HEK293 (cell line): Measurements from ENCODE around the gene ELAC1.
"Not testable (repeated sequence)": the region's sequence is repeated elsewhere in the genome, so short reads cannot be mapped to it uniquely, and the experiment has no call there.

Experiments used
- CTCF ChIA-PET: fragments of 350-600 bp; formaldehyde crosslinking; extraction: SDS; loops from one replicate; lab custom pipeline; 2021; ENCODE audit warnings: antibody characterized with exemption; lab: Yijun Ruan, JAX
- POLR2A ChIA-PET: fragments of 300-600 bp; formaldehyde crosslinking; extraction: SDS; loops from one replicate; lab custom pipeline; 2020; ENCODE audit warnings: antibody characterized with exemption, inconsistent platforms; lab: Yijun Ruan, JAX
- H3K27ac ChIP-seq: fragments of 200-500 bp; sonication (Bioruptor generic); 2 replicates; pipeline ENCODE4 v1.5.1; 2014; ENCODE audit warnings: low read depth, low read length, control low read depth, inconsistent platforms; ENCODE audit errors: extremely low read depth
- H3K36me3 ChIP-seq, 2 experiments: fragments of 200-500 bp in 1 of 2; sonication (Bioruptor generic) in 1 of 2; 1 replicate in 1 of 2; 2 replicates in 1 of 2; pipeline ENCODE4 v1.5.1; 2014 to 2017; ENCODE audit warnings: inconsistent platforms in 2 of 2, low read length in 2 of 2; ENCODE audit not compliant: control insufficient read depth in 2 of 2, insufficient read depth in 1 of 2
- H3K4me1 ChIP-seq: fragments of 200-500 bp; sonication (Bioruptor generic); 2 replicates; pipeline ENCODE4 v1.5.1; 2014; ENCODE audit warnings: mild to moderate bottlenecking, low read length, inconsistent platforms; ENCODE audit not compliant: control insufficient read depth, insufficient read depth
- H3K4me3 ChIP-seq: 2 replicates; pipeline ENCODE4 v1.5.1; 2011; ENCODE audit warnings: low read depth, mild to moderate bottlenecking, control low read depth, low read length, moderate library complexity
- H3K9me3 ChIP-seq: fragments of 200-500 bp; sonication (Bioruptor generic); 2 replicates; pipeline ENCODE4 v1.5.1; 2014; ENCODE audit warnings: low read depth, low read length, inconsistent platforms; ENCODE audit not compliant: control insufficient read depth, insufficient read depth
- HIC1 ChIP-seq: fragments of 450-650 bp; formaldehyde crosslinking; IDR thresholded peaks from 2 replicates; pipeline ENCODE4 v1.5.1; 2016; ENCODE audit warnings: missing biosample characterization, missing genetic modification characterization
- HOXC10 ChIP-seq: sonication (generic); formaldehyde crosslinking; IDR thresholded peaks from 2 replicates; pipeline ENCODE4 v1.8.1; 2023; ENCODE audit warnings: mild to moderate bottlenecking, missing genetic modification reagents
- SCRT2 ChIP-seq: fragments of 450-650 bp; formaldehyde crosslinking; IDR thresholded peaks from 2 replicates; pipeline ENCODE4 v1.5.1; 2016; ENCODE audit warnings: missing biosample characterization, missing genetic modification characterization
- SP3 ChIP-seq: fragments of 450-650 bp; formaldehyde crosslinking; IDR thresholded peaks from 2 replicates; pipeline ENCODE4 v1.5.1; 2016; ENCODE audit warnings: missing biosample characterization, missing genetic modification characterization
- ZBTB17 ChIP-seq: fragments of 450-650 bp; formaldehyde crosslinking; IDR thresholded peaks from 2 replicates; pipeline ENCODE4 v1.5.1; 2016; ENCODE audit warnings: missing biosample characterization, missing genetic modification characterization
- ZNF112 ChIP-seq: fragments of 450-650 bp; formaldehyde crosslinking; IDR thresholded peaks from 2 replicates; pipeline ENCODE4 v1.5.0; 2017; ENCODE audit warnings: missing biosample characterization, missing genetic modification characterization
- ZNF121 ChIP-seq: fragments of 450-650 bp; formaldehyde crosslinking; IDR thresholded peaks from 2 replicates; pipeline ENCODE4 v1.5.1; 2016; ENCODE audit warnings: missing biosample characterization, missing genetic modification characterization
- ZNF146 ChIP-seq: fragments of 450-650 bp; formaldehyde crosslinking; IDR thresholded peaks from 2 replicates; pipeline ENCODE4 v1.5.1; 2016; ENCODE audit warnings: missing biosample characterization, missing genetic modification characterization
- ZNF157 ChIP-seq: fragments of 450-650 bp; formaldehyde crosslinking; IDR thresholded peaks from 2 replicates; pipeline ENCODE4 v1.5.1; 2016; ENCODE audit warnings: missing biosample characterization, missing genetic modification characterization
- ZNF169 ChIP-seq: fragments of 450-650 bp; formaldehyde crosslinking; IDR thresholded peaks from 2 replicates; pipeline ENCODE4 v1.5.1; 2016; ENCODE audit warnings: missing biosample characterization, missing genetic modification characterization
- ZNF239 ChIP-seq: fragments of 450-650 bp; formaldehyde crosslinking; IDR thresholded peaks from 2 replicates; pipeline ENCODE4 v1.5.1; 2016; ENCODE audit warnings: missing biosample characterization, missing genetic modification characterization
- ZNF404 ChIP-seq: fragments of 450-650 bp; formaldehyde crosslinking; IDR thresholded peaks from 2 replicates; pipeline ENCODE4 v1.5.1; 2017; ENCODE audit warnings: missing biosample characterization, missing genetic modification characterization
- ZNF529 ChIP-seq: fragments of 450-650 bp; formaldehyde crosslinking; IDR thresholded peaks from 2 replicates; pipeline ENCODE4 v1.5.1; 2017; ENCODE audit warnings: missing genetic modification characterization, missing biosample characterization; ENCODE audit not compliant: insufficient replicate concordance
- ZNF555 ChIP-seq: fragments of 450-650 bp; formaldehyde crosslinking; conservative IDR thresholded peaks from 2 replicates; pipeline ENCODE4 v1.5.1; 2017; ENCODE audit warnings: missing biosample characterization, mild to moderate bottlenecking, missing genetic modification characterization, inconsistent platforms
- ZNF623 ChIP-seq: fragments of 450-650 bp; formaldehyde crosslinking; IDR thresholded peaks from 2 replicates; pipeline ENCODE4 v1.5.1; 2016; ENCODE audit warnings: missing biosample characterization, missing genetic modification characterization
- ZNF658 ChIP-seq: fragments of 450-650 bp; formaldehyde crosslinking; IDR thresholded peaks from 2 replicates; pipeline ENCODE4; 2016; ENCODE audit warnings: missing biosample characterization, missing genetic modification characterization
- ZNF664 ChIP-seq: fragments of 450-650 bp; formaldehyde crosslinking; IDR thresholded peaks from 2 replicates; pipeline ENCODE4 v1.5.1; 2016; ENCODE audit warnings: missing biosample characterization, missing genetic modification characterization
- ZNF704 ChIP-seq: fragments of 450-650 bp; formaldehyde crosslinking; IDR thresholded peaks from 2 replicates; pipeline ENCODE4 v1.5.1; 2016; ENCODE audit warnings: missing biosample characterization, missing genetic modification characterization
- ZSCAN5A ChIP-seq: fragments of 450-650 bp; formaldehyde crosslinking; IDR thresholded peaks from 2 replicates; pipeline ENCODE4 v1.5.1; 2016; ENCODE audit warnings: missing biosample characterization, missing genetic modification characterization
- TF ChIP-seq, protein P1 (sequence below): fragments of 450-650 bp; formaldehyde crosslinking; IDR thresholded peaks from 2 replicates; pipeline ENCODE4 v1.5.1; 2016; ENCODE audit warnings: missing biosample characterization, missing genetic modification characterization
- TF ChIP-seq, protein P2 (sequence below): fragments of 450-650 bp; formaldehyde crosslinking; IDR thresholded peaks from 2 replicates; pipeline ENCODE4 v1.5.1; 2017; ENCODE audit warnings: missing biosample characterization, missing genetic modification characterization

Gene ELAC1

DNA sequence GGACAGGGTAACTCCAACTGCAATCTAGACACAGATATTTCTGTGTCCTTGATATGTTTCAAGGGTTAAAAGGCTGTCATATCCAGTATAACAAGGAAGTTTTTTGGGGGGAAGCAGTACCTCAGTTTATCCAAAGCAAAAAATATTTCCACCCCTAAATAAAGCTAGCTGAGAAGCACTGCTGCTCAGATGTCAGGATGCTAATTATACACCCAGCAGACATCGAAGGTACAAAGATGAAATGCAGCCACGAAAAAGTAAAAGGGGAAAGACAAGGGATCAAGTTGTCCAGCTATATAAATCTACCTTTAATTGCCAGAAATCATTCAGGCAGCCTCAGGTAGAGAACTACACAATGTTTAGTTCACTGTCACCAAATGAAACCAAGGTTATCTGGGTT is 26.2 kb downstream of the ELAC1 start:
- no peaks in the 10 kb centered on the region for H3K4me1 ChIP-seq
- POLR2A ChIA-PET = no interaction called here
- TF ChIP-seq HIC1 (no peak), ZNF157 (tag by site-specific recombination) (no peak), ZSCAN5A (tag by site-specific recombination) (no peak), ZNF529 (tag by site-specific recombination) (no peak), ZNF239 (tag by site-specific recombination) (no peak), ZNF704 (tag by site-specific recombination) (no peak), ZNF664 (no peak), ZNF658 (no peak), ZNF404 (no peak), HOXC10 (no peak), ZBTB17 (tag by site-specific recombination) (no peak), ZNF121 (tag by site-specific recombination) (no peak), ZNF623 (tag by site-specific recombination) (no peak), ZNF112 (tag by site-specific recombination) (no peak), SP3 (tag by site-specific recombination) (no peak), ZNF169 (tag by site-specific recombination) (no peak), ZNF555 (tag by site-specific recombination) (no peak)
- TF ChIP-seq, protein P1, sequence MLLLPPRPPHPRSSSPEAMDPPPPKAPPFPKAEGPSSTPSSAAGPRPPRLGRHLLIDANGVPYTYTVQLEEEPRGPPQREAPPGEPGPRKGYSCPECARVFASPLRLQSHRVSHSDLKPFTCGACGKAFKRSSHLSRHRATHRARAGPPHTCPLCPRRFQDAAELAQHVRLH (tag by site-specific recombination) = no peak
- TF ChIP-seq, protein P2, sequence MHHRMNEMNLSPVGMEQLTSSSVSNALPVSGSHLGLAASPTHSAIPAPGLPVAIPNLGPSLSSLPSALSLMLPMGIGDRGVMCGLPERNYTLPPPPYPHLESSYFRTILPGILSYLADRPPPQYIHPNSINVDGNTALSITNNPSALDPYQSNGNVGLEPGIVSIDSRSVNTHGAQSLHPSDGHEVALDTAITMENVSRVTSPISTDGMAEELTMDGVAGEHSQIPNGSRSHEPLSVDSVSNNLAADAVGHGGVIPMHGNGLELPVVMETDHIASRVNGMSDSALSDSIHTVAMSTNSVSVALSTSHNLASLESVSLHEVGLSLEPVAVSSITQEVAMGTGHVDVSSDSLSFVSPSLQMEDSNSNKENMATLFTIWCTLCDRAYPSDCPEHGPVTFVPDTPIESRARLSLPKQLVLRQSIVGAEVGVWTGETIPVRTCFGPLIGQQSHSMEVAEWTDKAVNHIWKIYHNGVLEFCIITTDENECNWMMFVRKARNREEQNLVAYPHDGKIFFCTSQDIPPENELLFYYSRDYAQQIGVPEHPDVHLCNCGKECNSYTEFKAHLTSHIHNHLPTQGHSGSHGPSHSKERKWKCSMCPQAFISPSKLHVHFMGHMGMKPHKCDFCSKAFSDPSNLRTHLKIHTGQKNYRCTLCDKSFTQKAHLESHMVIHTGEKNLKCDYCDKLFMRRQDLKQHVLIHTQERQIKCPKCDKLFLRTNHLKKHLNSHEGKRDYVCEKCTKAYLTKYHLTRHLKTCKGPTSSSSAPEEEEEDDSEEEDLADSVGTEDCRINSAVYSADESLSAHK = no peak
- TF ChIP-seq, all 188 proteins: peak for 0
- CTCF ChIA-PET = interaction anchor here (1.0 kb wide), 1 partner anchor 33 kb away, joined by 3 read pairs; no protein-coding TSS in a partner anchor
- no peak overlapping the region for H3K27ac ChIP-seq
- H3K36me3 ChIP-seq = no peaks in the 10 kb centered on the region
- no peak overlapping the region for H3K4me3 ChIP-seq
- no peaks in the 10 kb centered on the region for H3K9me3 ChIP-seq

- H3K9me3 ChIP-seq, H3K36me3 ChIP-seq, H3K4me1 ChIP-seq, POLR2A ChIA-PET, CTCF ChIA-PET, H3K27ac ChIP-seq, H3K4me3 ChIP-seq: not testable (repeated sequence)
- TF ChIP-seq, protein P1 (tag by site-specific recombination) = peak; percentile 65; the same call in 1 of the 2 replicates
- TF ChIP-seq ZNF146 (tag by site-specific recombination) = peak; percentile 74
- 0 out of 2 replicates have a peak, but pooled peaks have one; percentile 2 for TF ChIP-seq SCRT2
- TF ChIP-seq, all 188 proteins: peak for 3; not testable (repeated sequence) for 185
These were observed 35.3 kb downstream of the ELAC1 start for GRCh38 chr18:51003174-51003573.
